Testis (tissue), 3 donors: ENCODE data around the gene TNS1. TPM values are rescaled to one million over a fixed set of nuclear protein-coding genes. Genes with fewer than 3 reads are reported as not detected.

Experiments
- DNase-seq: peaks from one replicate; pipeline ENCODE4 v3.0.0-alpha.2; 2019
- H3K27ac ChIP-seq, 2 donors: fragments of 200-600 bp; sonication (generic); one replicate each; pipeline ENCODE4 v1.5.1; 2019
- H3K27me3 ChIP-seq: fragments of 200-600 bp; sonication (generic); one replicate; pipeline ENCODE4 v1.5.1; 2019
- H3K36me3 ChIP-seq: fragments of 200-600 bp; sonication (generic); one replicate; pipeline ENCODE4 v1.5.1; 2017; ENCODE audit warnings: low read depth; ENCODE audit errors: missing control alignments
- H3K4me1 ChIP-seq: fragments of 200-600 bp; sonication (generic); one replicate; pipeline ENCODE4 v1.5.1; 2019
- H3K4me3 ChIP-seq, 2 donors: fragments of 200-600 bp; sonication (generic); one replicate each; pipeline ENCODE4 v1.5.1; 2017 to 2019
- H3K9me3 ChIP-seq: fragments of 200-600 bp; sonication (generic); one replicate; pipeline ENCODE4 v1.5.1; 2017
- CTCF ChIP-seq, 3 experiments: fragments of 450-650 bp in 2 of 3; fragments of 200-600 bp in 1 of 3; sonication (generic) in 1 of 3; IDR thresholded peaks; one replicate each; pipeline ENCODE4 v1.5.1; 2016 to 2019; ENCODE audit warnings: antibody characterized with exemption in 3 of 3, mild to moderate bottlenecking in 2 of 3, moderate library complexity in 1 of 3
- POLR2A ChIP-seq: fragments of 450-650 bp; IDR thresholded peaks from one replicate; pipeline ENCODE4 v1.6.1; 2017; ENCODE audit warnings: antibody characterized with exemption, mild to moderate bottlenecking, moderate library complexity
- WGBS, 2 donors: methylation state at CpG; one replicate each; pipeline ENCODE4 v1.1.5; 2018; 5-methylcytosine and 5-hydroxymethylcytosine counted together
- intact Hi-C: fragments of 100-400 bp; cut with DNase I; formaldehyde crosslinking; loops from one replicate; pipeline ENCODE4 v1.15.1; 2023; ENCODE audit warnings: low total_unique reads
- polyA plus RNA-seq: library from polyadenylated mRNA; stranded (reverse); fragments of 350-450 nt; fragmentation: Illumina TruSeq; extraction: RNeasy Lipid Tissue Mini Kit (QIAGEN cat#74804); gene quantifications from one replicate; pipeline ENCODE4 v1.2.3, GENCODE V29; 2014; ENCODE audit warnings: low read depth, low replicate concordance; ENCODE audit not compliant: insufficient read depth
- total RNA-seq, 2 donors: library from RNA; depleted of rRNA; stranded (reverse); fragments of >200 nt; gene quantifications; one replicate each; pipeline ENCODE4 v1.2.3, GENCODE V29; 2016

The TNS1 gene
- total and polyA plus RNA-seq, 3 donors from 2014 or later = 75.9 to 256 (median 227) TPM

GRCh38 chr2:218030409-218031195, 27.8 kb upstream of the TNS1 start:
- Histone ChIP-seq H3K27me3 (no peaks in the 10 kb centered on the region), H3K9me3 (no peaks in the 10 kb centered on the region), H3K4me1 (no peaks in the 10 kb centered on the region), H3K4me3 (no peak overlapping the region), H3K27ac (no peak overlapping the region), H3K36me3 (no peaks in the 10 kb centered on the region)
- TF ChIP-seq POLR2A (no peak), CTCF (IDR thresholded peaks at IDR 0.05) (no peak)
- intact Hi-C loops = no loop called here
- 87 to 89% methylated on average over 7 of the region's 7 CpGs for WGBS, 2 donors
- peak; percentile 3 for DNase-seq

GRCh38 chr2:218029366-218030360, 26.9 kb upstream of the TNS1 start:
- Histone ChIP-seq H3K27ac (no peak overlapping the region), H3K27me3 (no peaks in the 10 kb centered on the region), H3K36me3 (no peaks in the 10 kb centered on the region), H3K9me3 (no peaks in the 10 kb centered on the region), H3K4me1 (no peaks in the 10 kb centered on the region), H3K4me3 (no peak overlapping the region)
- WGBS, 2 donors = 86 to 88% methylated on average over 17 of the region's 17 CpGs
- intact Hi-C loops = no loop called here
- peak; percentile 3 for DNase-seq
- TF ChIP-seq CTCF (IDR thresholded peaks at IDR 0.05) (no peak), POLR2A (no peak)

GRCh38 chr2:218028562-218029348, 26.0 kb upstream of the TNS1 start:
- H3K36me3 ChIP-seq = no peaks in the 10 kb centered on the region
- peaks cover 5% of the 10 kb centered on the region for H3K4me1 ChIP-seq
- TF ChIP-seq CTCF (IDR thresholded peaks at IDR 0.05) (no peak), POLR2A (no peak)
- WGBS, 2 donors = 78 to 85% methylated on average over 6 of the region's 6 CpGs
- H3K9me3 ChIP-seq = no peaks in the 10 kb centered on the region
- DNase-seq = peak; percentile 8
- intact Hi-C loops = no loop called here
- no peak overlapping the region for H3K4me3 ChIP-seq
- no peaks in the 10 kb centered on the region for H3K27me3 ChIP-seq
- no peak overlapping the region for H3K27ac ChIP-seq

GRCh38 chr2:218028189-218028495, 25.3 kb upstream of the TNS1 start:
- H3K4me3 ChIP-seq = no peak overlapping the region
- intact Hi-C loops = no loop called here
- no peak overlapping the region for H3K27ac ChIP-seq
- TF ChIP-seq CTCF (IDR thresholded peaks at IDR 0.05) (no peak), POLR2A (no peak)
- H3K27me3 ChIP-seq = no peaks in the 10 kb centered on the region
- H3K9me3 ChIP-seq = no peaks in the 10 kb centered on the region
- WGBS, 2 donors = 90 to 93% methylated on average over 2 of the region's 2 CpGs
- DNase-seq = peak; percentile 9
- peaks cover 5% of the 10 kb centered on the region for H3K4me1 ChIP-seq
- H3K36me3 ChIP-seq = no peaks in the 10 kb centered on the region
